ENCODE data around the gene SND1.

SND1 gene

GRCh38 chr7:127946847-127947246 is 294.9 kb downstream of the SND1 start:
- DNase-seq (ENCODE audit: extremely low spot score) = no peak
- no peak for TF ChIP-seq CTCF (IDR thresholded peaks at IDR 0.05; ENCODE audit: control extremely low read depth, extremely low read depth, low read depth, missing control alignments)
- CTCF ChIA-PET = interaction anchor here (1.1 to 2.4 kb wide), 4 partner anchors 9 to 54 kb away, joined by 3 to 8 read pairs (median 6); no protein-coding TSS in a partner anchor
- POLR2A ChIA-PET = no interaction called here

- ChIA-PET POLR2A (no interaction called here), CTCF (interaction anchor here (1.0 to 3.4 kb wide), 12 partner anchors 10 to 240 kb away, joined by 3 to 9 read pairs (median 5); no protein-coding TSS in a partner anchor)
- DNase-seq (ENCODE audit: extremely low spot score) = no peak
- TF ChIP-seq CTCF (IDR thresholded peaks at IDR 0.05; ENCODE audit: control extremely low read depth, extremely low read depth, low read depth, missing control alignments) = no peak
Observed at GRCh38 chr7:127948312-127948711, 296.3 kb downstream of the SND1 start.

- no peak for DNase-seq (ENCODE audit: extremely low spot score)
- ChIA-PET CTCF (interaction anchor here (1.0 to 3.4 kb wide), 8 partner anchors 10 to 35 kb away, joined by 3 to 9 read pairs (median 4); no protein-coding TSS in a partner anchor), POLR2A (no interaction called here)
- TF ChIP-seq CTCF (IDR thresholded peaks at IDR 0.05; ENCODE audit: control extremely low read depth, extremely low read depth, low read depth, missing control alignments) = no peak
Observed at GRCh38 chr7:127948930-127949329, 296.9 kb downstream of the SND1 start.

GRCh38 chr7:127949769-127950222 is 297.8 kb downstream of the SND1 start:
- TF ChIP-seq CTCF (IDR thresholded peaks at IDR 0.05; ENCODE audit: control extremely low read depth, extremely low read depth, low read depth, missing control alignments) = no peak
- POLR2A ChIA-PET = no interaction called here
- no peak for DNase-seq (ENCODE audit: extremely low spot score)
- CTCF ChIA-PET = interaction anchor here (1.6 to 3.4 kb wide), 3 partner anchors 9 to 23 kb away, joined by 3 to 9 read pairs (median 4); no protein-coding TSS in a partner anchor

GRCh38 chr7:127950233-127950935 is 298.4 kb downstream of the SND1 start:
- ChIA-PET CTCF (interaction anchor here (1.6 to 3.4 kb wide), 3 partner anchors 8 to 22 kb away, joined by 3 to 9 read pairs (median 4); no protein-coding TSS in a partner anchor), POLR2A (no interaction called here)
- no peak for DNase-seq (ENCODE audit: extremely low spot score)
- TF ChIP-seq CTCF (IDR thresholded peaks at IDR 0.05; ENCODE audit: control extremely low read depth, extremely low read depth, low read depth, missing control alignments) = no peak

- CTCF ChIA-PET = interaction anchor here (0.9 to 2.0 kb wide), 3 partner anchors 11 to 20 kb away, joined by 3 to 5 read pairs (median 4); no protein-coding TSS in a partner anchor
- POLR2A ChIA-PET = no interaction called here
- no peak for DNase-seq (ENCODE audit: extremely low spot score)
- TF ChIP-seq CTCF (IDR thresholded peaks at IDR 0.05; ENCODE audit: control extremely low read depth, extremely low read depth, low read depth, missing control alignments) = no peak
Observed at GRCh38 chr7:127953423-127954356, 301.7 kb downstream of the SND1 start.
